Gastrocnemius medialis (tissue), 4 donors: Measurements from ENCODE around the gene ECT2L. TPM values are rescaled to one million over a fixed set of nuclear protein-coding genes. Genes with fewer than 3 reads are reported as not detected.

Source experiments
- ATAC-seq, 2 donors: fragments of 150-250 bp; one replicate each; pipeline ENCODE4 v1.9.1; 2016
- DNase-seq, 2 donors: peaks; one replicate each; pipeline ENCODE4 v3.0.0-alpha.2; 2019
- H3K27ac ChIP-seq, 4 donors: fragments of 200-600 bp; sonication (generic); 1 replicate in 1 of 4; 2 replicates in 3 of 4; pipeline ENCODE4 v1.5.1; 2016 to 2018; ENCODE audit warnings: mild to moderate bottlenecking in 2 of 4, moderate library complexity in 1 of 4
- H3K27me3 ChIP-seq, 3 donors: fragments of 200-600 bp; sonication (generic) in 2 of 3; 1 replicate in 1 of 3; 2 replicates in 2 of 3; pipeline versions ENCODE4 v1.5.1 to v1.6.0; 2016 to 2019; ENCODE audit warnings: mild to moderate bottlenecking in 1 of 3, moderate library complexity in 1 of 3
- H3K36me3 ChIP-seq, 2 donors: fragments of 200-600 bp; sonication (generic) in 1 of 2; one replicate each; pipeline ENCODE4 v1.5.1; 2017 to 2018
- H3K4me1 ChIP-seq, 2 donors: fragments of 200-600 bp; sonication (generic) in 1 of 2; one replicate each; pipeline ENCODE4 v1.5.1; 2016 to 2017; ENCODE audit warnings: mild to moderate bottlenecking in 2 of 2
- H3K4me3 ChIP-seq, 4 donors: fragments of 200-600 bp; sonication (generic) in 3 of 4; 1 replicate in 1 of 4; 2 replicates in 3 of 4; pipeline ENCODE4 v1.5.1; 2016 to 2019; ENCODE audit warnings: mild to moderate bottlenecking in 2 of 4
- H3K9me3 ChIP-seq, 3 donors: fragments of 200-600 bp; sonication (generic) in 2 of 3; 1 replicate in 1 of 3; 2 replicates in 2 of 3; pipeline ENCODE4 v1.5.1; 2016 to 2019
- CTCF ChIP-seq, 5 experiments: fragments of 450-650 bp in 3 of 5; fragments of 200-600 bp in 2 of 5; sonication (generic) in 2 of 5; IDR thresholded peaks in 4 of 5; conservative IDR thresholded peaks in 1 of 5; 1 replicate in 4 of 5; 2 replicates in 1 of 5; pipeline ENCODE4 v1.5.1; 2016 to 2019; ENCODE audit warnings: antibody characterized with exemption in 5 of 5, mild to moderate bottlenecking in 3 of 5, moderate library complexity in 3 of 5
- POLR2A ChIP-seq, 2 donors: fragments of 450-650 bp; IDR thresholded peaks; one replicate each; pipeline ENCODE4 v1.6.1; 2017; ENCODE audit warnings: antibody characterized with exemption in 2 of 2, mild to moderate bottlenecking in 2 of 2, moderate library complexity in 2 of 2
- in situ Hi-C, 4 donors: fragments of 200-750 bp; cut with MboI; loops; one replicate each; pipeline versions ENCODE4 v1.15.0 to v1.8.0; 2017; ENCODE audit warnings: low sequenced_read_pairs in 4 of 4
- intact Hi-C: fragments of 100-400 bp; cut with DNase I; formaldehyde crosslinking; loops from one replicate; pipeline ENCODE4 v1.15.1; 2023; ENCODE audit warnings: low total_unique reads
- total RNA-seq, 4 donors: library from RNA; depleted of rRNA; stranded (reverse); fragments of >200 nt; gene quantifications; one replicate each; pipeline versions ENCODE4 v1.1.0 to v1.2.3, GENCODE V29; 2016

The ECT2L gene
- total RNA-seq, 4 donors from 2014 or later: not detected

GRCh38 chr6:138882369-138883017, 86.6 kb downstream of the ECT2L start:
- intact Hi-C loops (no loop called here), in situ Hi-C loops (no loop called here)
- Histone ChIP-seq H3K9me3 (no peaks in the 10 kb centered on the region), H3K4me3 (no peak overlapping the region), H3K27me3 (no peaks in the 10 kb centered on the region), H3K36me3 (no peaks in the 10 kb centered on the region), H3K27ac (no peak overlapping the region), H3K4me1 (no peaks in the 10 kb centered on the region)
- no peak for DNase-seq
- no peak for ATAC-seq
- no peak for TF ChIP-seq CTCF (IDR thresholded peaks at IDR 0.05 in 4 of 5, conservative IDR thresholded peaks at IDR 0.05 in 1 of 5)
- no peak for TF ChIP-seq POLR2A (IDR thresholded peaks at IDR 0.05)

GRCh38 chr6:138885156-138885819, 89.4 kb downstream of the ECT2L start:
- intact Hi-C loops: no loop called here

GRCh38 chr6:138891255-138891986, 95.5 kb downstream of the ECT2L start:
- no peak for ATAC-seq
- H3K27ac ChIP-seq: no peak overlapping the region
- no peaks in the 10 kb centered on the region for H3K9me3 ChIP-seq
- H3K27me3 ChIP-seq: no peaks in the 10 kb centered on the region
- no peaks in the 10 kb centered on the region for H3K4me1 ChIP-seq
- in situ Hi-C loops (no loop called here), intact Hi-C loops (no loop called here)
- TF ChIP-seq POLR2A (IDR thresholded peaks at IDR 0.05) (no peak), CTCF (IDR thresholded peaks at IDR 0.05 in 4 of 5, conservative IDR thresholded peaks at IDR 0.05 in 1 of 5) (no peak)
- H3K36me3 ChIP-seq: no peaks in the 10 kb centered on the region
- no peak for DNase-seq
- no peak overlapping the region for H3K4me3 ChIP-seq

More at GRCh38 chr6:138885156-138885819, 89.4 kb downstream of the ECT2L start:
- no peaks in the 10 kb centered on the region for H3K4me1 ChIP-seq
- H3K9me3 ChIP-seq: no peaks in the 10 kb centered on the region
- in situ Hi-C loops: no loop called here
- H3K36me3 ChIP-seq: no peaks in the 10 kb centered on the region
- ATAC-seq (no peak), DNase-seq (no peak)
- no peak overlapping the region for H3K27ac ChIP-seq
- TF ChIP-seq CTCF (IDR thresholded peaks at IDR 0.05 in 4 of 5, conservative IDR thresholded peaks at IDR 0.05 in 1 of 5): no peak
- TF ChIP-seq POLR2A (IDR thresholded peaks at IDR 0.05): no peak
- H3K27me3 ChIP-seq: no peaks in the 10 kb centered on the region
- no peak overlapping the region for H3K4me3 ChIP-seq

GRCh38 chr6:138896104-138896756, 100.3 kb downstream of the ECT2L start:
- no peaks in the 10 kb centered on the region for H3K27me3 ChIP-seq
- in situ Hi-C loops: no loop called here
- H3K27ac ChIP-seq: no peak overlapping the region
- no peaks in the 10 kb centered on the region for H3K9me3 ChIP-seq
- H3K4me1 ChIP-seq: no peaks in the 10 kb centered on the region
- no peaks in the 10 kb centered on the region for H3K36me3 ChIP-seq
- H3K4me3 ChIP-seq: no peak overlapping the region
- intact Hi-C loops: no loop called here
- TF ChIP-seq POLR2A (IDR thresholded peaks at IDR 0.05): no peak
- no peak for TF ChIP-seq CTCF (IDR thresholded peaks at IDR 0.05 in 4 of 5, conservative IDR thresholded peaks at IDR 0.05 in 1 of 5)
- DNase-seq: no peak
- no peak for ATAC-seq
